ENCODE data around the gene AVP. TPM values are rescaled to one million over a fixed set of nuclear protein-coding genes. Genes with fewer than 3 reads are reported as not detected.
"Not testable (repeated sequence)": the region's sequence is repeated elsewhere in the genome, so short reads cannot be mapped to it uniquely, and the experiment has no call there.

Gene AVP
- total and polyA plus RNA-seq, 2 donors (not counting 3 experiments of a cell fraction or from before 2014, with no cell fraction given), result not detected

GRCh38 chr20:3126527-3126859, 42.0 kb upstream of the AVP start:
- TF ChIP-seq EZH2 (IDR thresholded peaks at IDR 0.05; ENCODE audit: borderline replicate concordance, low read depth, low read length, severe bottlenecking), result no peak
- no peak for TF ChIP-seq POLR2A (IDR thresholded peaks at IDR 0.05; ENCODE audit: low read depth, low read length)
- no peak for TF ChIP-seq FOS (IDR thresholded peaks at IDR 0.05; ENCODE audit: borderline replicate concordance, insufficient read depth, low read length)
- no peak for TF ChIP-seq CTCF (IDR thresholded peaks at IDR 0.05; ENCODE audit: extremely low read depth in 1 of 2, insufficient read depth in 1 of 2, low read depth in 1 of 2, low read length in 2 of 2)
- TF ChIP-seq POLR2AphosphoS5 (IDR thresholded peaks at IDR 0.05; ENCODE audit: insufficient read depth, low read depth, low read length), result no peak
- no peak for TF ChIP-seq MAX (IDR thresholded peaks at IDR 0.05; ENCODE audit: insufficient read depth, insufficient read length)
- TF ChIP-seq JUN (IDR thresholded peaks at IDR 0.05; ENCODE audit: borderline replicate concordance, insufficient read depth, insufficient read length, low read depth), result no peak
- Histone ChIP-seq H3K9me3 (replicated peaks; ENCODE audit: control insufficient read depth, insufficient read depth, low read length) (no peaks in the 10 kb centered on the region), H3K27me3 (ENCODE audit: control insufficient read depth in 2 of 2, insufficient read depth in 2 of 2, low read length in 2 of 2) (no peaks in the 10 kb centered on the region), H3K9me1 (replicated peaks; ENCODE audit: control insufficient read depth, extremely low read depth, insufficient read depth, low read length) (no peaks in the 10 kb centered on the region), H3K27ac (ENCODE audit: insufficient read depth, low read depth, low read length) (no peak overlapping the region), H3K4me2 (ENCODE audit: insufficient read depth, low read length) (no peak overlapping the region), H3K9ac (replicated peaks; ENCODE audit: extremely low read depth, insufficient read depth, low read length) (no peak overlapping the region), H3K4me3 (replicated peaks in 1 of 3; ENCODE audit: insufficient read depth in 1 of 3, low read depth in 1 of 3, low read length in 3 of 3) (no peak overlapping the region), H3K79me2 (ENCODE audit: control insufficient read depth, insufficient read depth, low read length) (no peaks in the 10 kb centered on the region), H3K4me1 (ENCODE audit: control insufficient read depth, extremely low read depth, insufficient read depth, low read length) (peaks cover 9% of the 10 kb centered on the region), H4K20me1 (replicated peaks; ENCODE audit: control insufficient read depth, extremely low read depth, insufficient read depth, low read length) (no peaks in the 10 kb centered on the region), H3K36me3 (ENCODE audit: control insufficient read depth in 2 of 2, extremely low read depth in 1 of 2, insufficient read depth in 2 of 2, low read length in 2 of 2) (no peaks in the 10 kb centered on the region), H2AFZ (ENCODE audit: low read depth, low read length) (no peak overlapping the region)
- no TSS peak for BruUV-seq (replicated peaks)
- DNase-seq (ENCODE audit: low read depth, low spot score) (no peak), FAIRE-seq (no peak)
- ChIA-PET POLR2A (no interaction called here), CTCF (no interaction called here)
- intact Hi-C loops (cut with micrococcal nuclease) (no loop called here), dilution Hi-C loops (cut with MboI; ENCODE audit: extremely low pct_ligation_motif_present, low sequenced_read_pairs) (no loop called here)

GRCh38 chr20:3125776-3126526, 41.4 kb upstream of the AVP start:
- DNase-seq (ENCODE audit: low read depth, low spot score); H2AFZ ChIP-seq (ENCODE audit: low read depth, low read length); H3K9ac ChIP-seq (replicated peaks; ENCODE audit: extremely low read depth, insufficient read depth, low read length); intact Hi-C loops (cut with micrococcal nuclease); H3K9me1 ChIP-seq (replicated peaks; ENCODE audit: control insufficient read depth, extremely low read depth, insufficient read depth, low read length); H4K20me1 ChIP-seq (replicated peaks; ENCODE audit: control insufficient read depth, extremely low read depth, insufficient read depth, low read length); CTCF ChIA-PET; H3K27me3 ChIP-seq (ENCODE audit: control insufficient read depth in 2 of 2, insufficient read depth in 2 of 2, low read length in 2 of 2); H3K27ac ChIP-seq (ENCODE audit: insufficient read depth, low read depth, low read length); BruUV-seq (replicated peaks); POLR2A ChIA-PET; H3K4me3 ChIP-seq (replicated peaks in 1 of 3; ENCODE audit: insufficient read depth in 1 of 3, low read depth in 1 of 3, low read length in 3 of 3); H3K79me2 ChIP-seq (ENCODE audit: control insufficient read depth, insufficient read depth, low read length); FAIRE-seq; H3K9me3 ChIP-seq (replicated peaks; ENCODE audit: control insufficient read depth, insufficient read depth, low read length); H3K36me3 ChIP-seq (ENCODE audit: control insufficient read depth in 2 of 2, extremely low read depth in 1 of 2, insufficient read depth in 2 of 2, low read length in 2 of 2); H3K4me2 ChIP-seq (ENCODE audit: insufficient read depth, low read length); dilution Hi-C loops (cut with MboI; ENCODE audit: extremely low pct_ligation_motif_present, low sequenced_read_pairs): not testable (repeated sequence)
- peaks cover 13% of the 10 kb centered on the region for H3K4me1 ChIP-seq (ENCODE audit: control insufficient read depth, extremely low read depth, insufficient read depth, low read length)

- dilution Hi-C loops (cut with MboI; ENCODE audit: extremely low pct_ligation_motif_present, low sequenced_read_pairs); BruUV-seq (replicated peaks); H3K9me1 ChIP-seq (replicated peaks; ENCODE audit: control insufficient read depth, extremely low read depth, insufficient read depth, low read length); H3K27ac ChIP-seq (ENCODE audit: insufficient read depth, low read depth, low read length); H3K27me3 ChIP-seq (ENCODE audit: control insufficient read depth in 2 of 2, insufficient read depth in 2 of 2, low read length in 2 of 2); POLR2A ChIA-PET; CTCF ChIA-PET; H3K9me3 ChIP-seq (replicated peaks; ENCODE audit: control insufficient read depth, insufficient read depth, low read length); H2AFZ ChIP-seq (ENCODE audit: low read depth, low read length); H3K36me3 ChIP-seq (ENCODE audit: control insufficient read depth in 2 of 2, extremely low read depth in 1 of 2, insufficient read depth in 2 of 2, low read length in 2 of 2); FAIRE-seq; intact Hi-C loops (cut with micrococcal nuclease); DNase-seq (ENCODE audit: low read depth, low spot score); H3K9ac ChIP-seq (replicated peaks; ENCODE audit: extremely low read depth, insufficient read depth, low read length); H3K4me3 ChIP-seq (replicated peaks in 1 of 3; ENCODE audit: insufficient read depth in 1 of 3, low read depth in 1 of 3, low read length in 3 of 3); H3K79me2 ChIP-seq (ENCODE audit: control insufficient read depth, insufficient read depth, low read length); H3K4me2 ChIP-seq (ENCODE audit: insufficient read depth, low read length); H4K20me1 ChIP-seq (replicated peaks; ENCODE audit: control insufficient read depth, extremely low read depth, insufficient read depth, low read length): not testable (repeated sequence)
- peaks cover 15% of the 10 kb centered on the region for H3K4me1 ChIP-seq (ENCODE audit: control insufficient read depth, extremely low read depth, insufficient read depth, low read length)
These were observed 40.4 kb upstream of the AVP start for GRCh38 chr20:3124773-3125560.
